ENCODE data around the gene EFCAB8.
"Not testable (repeated sequence)": the region's sequence is repeated elsewhere in the genome, so short reads cannot be mapped to it uniquely, and the experiment has no call there.

The EFCAB8 gene

GRCh38 chr20:32855387-32855786, 3.3 kb upstream of the EFCAB8 start:
- no peak for DNase-seq (ENCODE audit: low read depth)
- no peak overlapping the region for H3K4me3 ChIP-seq (ENCODE audit: low read length)
- TF ChIP-seq CTCF (conservative IDR thresholded peaks at IDR 0.05; ENCODE audit: low read length) = no peak

DNA sequence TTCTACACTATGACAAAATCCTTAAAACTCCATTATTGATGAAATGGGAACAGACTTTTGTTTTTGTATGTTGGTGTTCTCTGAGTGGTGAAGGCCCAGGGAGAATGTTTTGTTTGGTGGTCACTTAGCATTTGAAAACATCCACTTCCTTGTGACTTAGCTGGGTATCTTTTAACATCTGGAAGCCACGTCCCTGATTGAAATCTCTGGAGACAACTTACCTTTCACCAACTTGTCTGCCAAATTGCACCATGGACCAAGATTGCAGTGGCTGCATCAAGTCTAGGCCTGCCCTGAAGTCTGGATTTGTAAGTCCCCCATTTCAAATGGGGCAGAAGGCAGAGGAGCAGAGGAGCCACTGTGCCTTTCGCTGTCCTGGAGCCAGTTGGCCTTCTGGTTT, 534 bp upstream of the EFCAB8 start:
- H3K4me3 ChIP-seq (ENCODE audit: low read length) = no peak overlapping the region
- DNase-seq (ENCODE audit: low read depth) = peak; percentile 11
- no peak for TF ChIP-seq CTCF (conservative IDR thresholded peaks at IDR 0.05; ENCODE audit: low read length)

DNA sequence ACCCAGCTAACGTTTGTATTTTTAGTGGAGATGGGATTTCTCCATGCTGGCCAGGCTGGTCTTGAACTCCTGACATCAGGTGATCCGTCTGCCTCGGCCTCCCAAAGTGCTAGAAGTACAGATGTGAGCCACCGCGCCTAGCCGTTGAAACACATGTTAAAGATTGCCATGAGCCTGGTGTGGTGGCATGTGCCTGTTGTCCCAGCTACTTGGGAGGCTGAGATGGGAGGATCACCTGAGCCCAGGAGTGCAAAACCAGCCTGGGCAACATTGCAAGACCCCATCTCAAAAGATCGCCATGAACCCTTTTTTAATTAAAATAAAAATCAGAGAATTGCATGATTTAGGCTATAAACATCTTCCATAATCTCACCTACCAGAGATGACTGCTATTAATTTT, 2.7 kb downstream of the EFCAB8 start:
- TF ChIP-seq CTCF (conservative IDR thresholded peaks at IDR 0.05; ENCODE audit: low read length) = no peak
- no peak overlapping the region for H3K4me3 ChIP-seq (ENCODE audit: low read length)
- no peak for DNase-seq (ENCODE audit: low read depth)

DNA sequence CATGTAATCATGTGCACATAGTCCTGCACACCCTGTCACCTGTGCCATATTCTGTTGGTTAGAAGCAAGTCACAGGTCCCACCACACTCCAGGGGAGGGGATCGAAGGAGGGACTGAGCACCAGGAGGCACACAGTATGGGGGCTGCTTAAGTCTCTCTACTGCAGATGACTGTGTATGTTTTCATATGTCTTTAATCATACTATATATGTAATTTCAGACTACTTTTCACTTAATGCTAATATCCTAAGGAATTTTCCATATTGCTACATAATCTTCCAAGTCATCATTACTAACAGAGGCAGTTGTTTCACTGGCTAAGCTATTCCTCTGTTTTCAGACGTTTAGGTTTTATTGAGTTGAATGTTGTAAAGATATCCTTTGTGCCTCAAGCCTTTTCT, 10.8 kb downstream of the EFCAB8 start:
- TF ChIP-seq CTCF (conservative IDR thresholded peaks at IDR 0.05; ENCODE audit: low read length) = no peak
- DNase-seq (ENCODE audit: low read depth) = no peak
- H3K4me3 ChIP-seq (ENCODE audit: low read length) = no peak overlapping the region

GRCh38 chr20:32870526-32870925, 11.8 kb downstream of the EFCAB8 start:
- DNase-seq (ENCODE audit: low read depth); H3K4me3 ChIP-seq (ENCODE audit: low read length): not testable (repeated sequence)

- no peak for TF ChIP-seq CTCF (conservative IDR thresholded peaks at IDR 0.05; ENCODE audit: low read length)
- DNase-seq (ENCODE audit: low read depth) = no peak
- H3K4me3 ChIP-seq (ENCODE audit: low read length) = no peak overlapping the region
These were observed 12.3 kb downstream of the EFCAB8 start for GRCh38 chr20:32870985-32871384.

GRCh38 chr20:32871627-32872160, 13.0 kb downstream of the EFCAB8 start:
- H3K4me3 ChIP-seq (ENCODE audit: low read length) = no peak overlapping the region
- no peak for TF ChIP-seq CTCF (conservative IDR thresholded peaks at IDR 0.05; ENCODE audit: low read length)
- no peak for DNase-seq (ENCODE audit: low read depth)

GRCh38 chr20:32872266-32872665, 13.5 kb downstream of the EFCAB8 start:
- no peak overlapping the region for H3K4me3 ChIP-seq (ENCODE audit: low read length)
- no peak for TF ChIP-seq CTCF (conservative IDR thresholded peaks at IDR 0.05; ENCODE audit: low read length)
- no peak for DNase-seq (ENCODE audit: low read depth)
